AML-193 (cell line): ENCODE measurements around the gene DLGAP1.

Source experiments
- DNase-seq, 2 experiments: peaks; one replicate each; lab custom pipeline; 2025; lab: John Stamatoyannopoulos, UW

DLGAP1 gene

DNA sequence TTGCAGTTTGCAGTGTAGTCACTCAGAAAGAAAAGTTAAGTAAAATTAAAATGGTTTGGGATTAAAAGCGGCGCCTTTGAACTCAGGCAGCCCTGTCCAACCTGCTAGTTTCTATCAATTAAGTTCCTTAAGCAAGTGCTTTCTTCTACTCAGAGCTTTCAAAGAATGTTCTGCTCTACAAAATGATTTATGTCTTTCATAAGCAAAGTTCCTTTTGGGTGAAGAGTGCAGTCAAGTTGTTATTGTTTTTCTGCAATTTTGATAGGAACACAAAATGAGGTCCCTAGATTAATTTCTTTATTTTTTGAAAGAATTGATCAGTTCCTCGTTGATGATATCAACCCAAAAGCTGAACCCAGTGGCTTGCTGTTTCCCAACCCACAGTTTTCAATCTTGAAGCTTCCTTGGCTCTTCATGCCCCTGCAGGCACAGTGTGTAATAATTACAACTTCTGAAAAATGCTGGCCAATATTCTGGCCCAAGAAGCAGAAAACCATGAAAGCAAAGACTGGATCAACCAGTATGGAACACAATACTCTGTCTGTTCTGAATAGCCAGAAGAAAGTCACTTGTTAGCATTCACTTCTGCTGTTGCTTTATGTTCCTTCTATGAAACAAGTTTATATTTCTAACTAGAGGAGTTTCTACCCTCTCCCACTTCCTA lies 916.0 kb downstream of the DLGAP1 start:
- no peak for DNase-seq

DNA sequence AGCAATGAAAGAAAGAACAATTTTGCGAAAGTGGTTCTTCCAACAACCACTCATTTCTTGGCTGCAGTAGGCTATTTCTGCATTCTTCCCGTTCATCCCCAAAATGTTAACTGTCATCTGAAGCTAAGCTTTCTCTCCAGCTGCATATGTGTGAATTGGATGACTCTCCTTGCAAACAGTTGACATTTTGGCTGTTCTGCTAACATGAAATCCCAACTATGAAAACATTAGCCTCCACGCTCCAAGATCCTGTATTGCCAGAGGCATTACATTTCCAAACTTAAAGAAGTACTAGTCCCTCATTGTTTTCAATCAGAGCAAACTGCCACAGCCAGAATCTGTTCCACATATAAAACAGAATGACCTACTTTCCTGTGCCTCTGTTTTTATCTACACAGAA lies 916.7 kb downstream of the DLGAP1 start:
- DNase-seq, result no peak

DNA sequence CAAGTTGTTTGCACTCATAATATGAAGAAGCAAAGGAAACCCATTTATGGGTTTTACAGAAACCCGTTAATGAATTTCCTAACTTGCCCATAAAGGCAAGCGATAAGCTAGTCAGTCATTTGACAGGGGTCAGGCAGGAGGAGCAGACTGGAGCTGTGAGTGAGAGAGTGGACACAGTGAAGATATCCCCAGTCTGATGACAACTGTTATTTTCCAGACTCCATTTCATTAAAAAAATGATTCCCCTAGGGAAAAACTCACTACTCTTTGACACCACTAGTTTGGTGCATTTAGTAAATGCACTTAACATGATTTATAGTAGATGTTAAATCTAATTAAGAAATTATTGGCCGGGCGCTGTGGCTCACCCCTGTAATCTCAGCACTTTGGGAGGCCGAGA lies 924.3 kb downstream of the DLGAP1 start:
- DNase-seq, result no peak

DNA sequence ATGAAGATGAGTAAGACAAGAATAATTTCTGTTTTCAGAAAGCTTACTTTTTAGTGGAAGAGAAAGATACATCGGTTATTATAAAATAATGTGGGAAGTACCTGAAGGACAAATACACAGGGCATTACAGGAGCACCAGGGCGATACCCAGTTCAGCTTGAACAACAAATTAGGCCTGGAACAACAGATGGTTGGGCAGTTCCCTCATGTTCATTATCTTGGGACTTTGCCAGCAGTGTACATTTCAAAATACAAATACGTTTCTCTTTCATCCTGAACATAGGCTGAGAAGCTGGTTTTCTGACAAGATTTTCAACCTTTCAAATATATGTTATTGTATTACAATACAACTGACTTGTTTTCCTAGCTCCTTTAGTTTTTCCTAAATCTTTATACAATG lies 925.5 kb downstream of the DLGAP1 start:
- no peak for DNase-seq

DNA sequence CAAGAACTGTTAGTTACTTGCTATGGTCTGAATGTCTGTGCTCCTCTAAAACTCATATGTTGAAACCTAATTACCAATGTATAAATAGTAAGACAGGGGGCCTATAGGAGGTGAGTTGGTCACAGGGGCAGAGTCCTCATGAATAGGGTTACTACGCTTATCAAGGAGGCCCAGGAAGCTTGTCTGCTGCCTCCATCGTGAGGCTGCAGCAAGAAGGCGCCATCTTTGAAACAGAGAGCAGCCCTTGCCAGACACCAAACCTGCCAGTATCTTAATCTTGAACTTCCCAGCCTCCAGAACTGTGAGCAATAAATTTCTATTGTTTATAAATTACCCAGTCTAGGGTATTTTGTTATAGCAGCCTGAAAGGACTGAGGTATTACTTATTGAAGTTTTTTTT lies 926.0 kb downstream of the DLGAP1 start:
- no peak for DNase-seq

DNA sequence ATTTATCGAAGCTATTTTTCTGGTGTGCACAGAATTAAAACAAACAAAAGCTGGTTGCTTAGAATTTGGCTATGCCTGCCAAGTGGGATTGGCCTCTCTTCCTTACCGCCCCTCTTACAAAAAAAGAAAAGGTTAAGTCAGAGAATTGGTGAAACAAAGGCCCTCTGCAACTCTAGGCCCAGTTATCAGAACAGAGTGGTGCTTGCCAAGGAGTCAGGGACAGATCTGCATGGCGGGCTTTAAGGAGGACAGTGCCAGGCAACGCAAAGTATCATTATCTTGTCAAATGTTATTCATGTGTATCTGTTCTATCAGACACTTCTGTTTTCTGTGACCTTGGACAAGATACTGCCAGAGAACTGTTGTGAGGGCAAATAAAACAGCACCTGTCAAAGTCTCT lies 926.9 kb downstream of the DLGAP1 start:
- no peak for DNase-seq

DNA sequence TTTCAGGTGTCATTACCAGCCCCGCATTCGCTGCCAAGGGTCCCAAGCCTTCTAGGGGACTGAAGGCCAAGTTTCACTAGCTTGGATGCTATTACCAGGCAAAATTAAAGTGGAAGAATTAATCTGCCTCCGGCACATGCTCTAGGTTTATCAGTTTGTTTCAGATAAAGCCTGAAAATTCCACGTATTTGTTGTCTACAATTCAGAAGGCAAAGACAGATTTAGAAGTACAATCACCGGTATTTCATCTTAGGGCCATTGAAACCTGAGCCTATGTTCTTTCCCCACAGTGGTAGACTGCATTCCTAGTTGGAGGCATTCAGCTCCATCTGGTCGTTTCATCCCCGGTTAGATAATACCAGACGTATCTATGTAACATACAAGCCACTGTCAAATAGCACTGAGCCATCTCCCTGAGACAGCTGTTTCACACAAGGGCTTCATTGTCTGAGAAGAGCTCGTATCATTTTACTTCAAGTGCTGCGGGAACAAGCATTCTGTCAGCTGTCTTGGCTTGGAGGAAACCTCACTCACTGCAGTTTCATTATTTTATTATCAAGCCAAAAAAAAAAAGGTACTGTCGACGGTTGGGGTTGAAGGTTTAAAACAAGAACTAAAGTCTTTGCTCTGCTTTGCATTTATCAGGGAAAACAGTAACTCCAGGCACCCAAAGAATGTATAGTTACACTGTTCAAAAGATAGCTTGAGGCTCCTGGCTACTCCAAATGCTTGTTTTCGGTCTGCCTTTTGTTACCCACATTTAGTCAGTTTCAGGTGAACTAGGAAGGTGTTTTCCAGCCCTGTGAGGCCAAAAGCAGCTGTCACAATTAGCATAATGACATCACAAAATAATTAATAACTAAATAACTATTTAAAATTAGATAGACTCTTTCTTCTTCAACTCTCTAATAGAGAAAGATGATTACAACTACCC lies 928.4 kb downstream of the DLGAP1 start:
- peak; percentile 16 to 30 for DNase-seq

DNA sequence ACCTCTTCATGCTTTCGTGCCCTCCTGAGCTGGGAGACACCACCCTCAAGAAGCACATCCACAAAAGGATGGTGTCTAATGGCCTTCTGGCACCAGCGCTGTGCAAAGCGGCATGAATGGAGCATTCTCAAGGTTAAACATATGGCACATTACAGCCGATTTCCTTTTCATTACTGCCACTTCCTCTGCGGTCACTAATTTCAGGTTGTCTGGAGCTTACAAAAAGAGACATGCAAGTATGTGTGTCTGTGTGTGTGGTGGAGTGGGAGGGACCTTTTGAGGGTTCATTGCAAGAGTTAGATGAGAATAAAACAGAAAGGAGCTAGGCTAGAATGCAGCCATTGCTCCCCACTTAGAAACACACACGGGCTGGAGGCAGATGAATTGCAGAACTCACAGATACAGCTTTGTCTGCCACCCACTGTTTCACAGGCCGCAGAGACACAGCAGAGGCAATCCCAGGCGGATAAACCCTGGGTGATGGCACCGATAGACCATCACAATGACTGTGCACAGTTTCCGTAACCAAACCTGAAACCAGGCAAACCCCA lies 929.2 kb downstream of the DLGAP1 start:
- DNase-seq, result peak; percentile 95

DNA sequence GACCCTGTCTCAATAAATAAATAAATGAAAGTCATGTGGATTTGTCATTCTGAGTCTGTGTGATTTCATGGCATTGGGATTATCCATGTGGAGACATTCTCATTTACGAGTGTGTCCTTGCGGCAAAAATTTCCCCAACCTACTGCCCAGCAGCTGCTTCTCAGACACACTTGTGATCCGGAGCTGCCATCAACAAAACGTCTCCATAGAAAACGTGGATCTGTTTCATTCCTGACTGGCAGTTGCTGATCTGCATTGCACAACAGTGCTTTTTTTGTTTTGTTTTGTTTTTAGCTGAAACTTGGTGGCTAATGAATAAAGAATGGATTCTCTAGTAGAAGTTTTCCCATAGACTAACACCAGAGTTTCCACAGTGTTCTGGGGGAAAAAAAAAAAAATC lies 930.4 kb downstream of the DLGAP1 start:
- no peak for DNase-seq

DNA sequence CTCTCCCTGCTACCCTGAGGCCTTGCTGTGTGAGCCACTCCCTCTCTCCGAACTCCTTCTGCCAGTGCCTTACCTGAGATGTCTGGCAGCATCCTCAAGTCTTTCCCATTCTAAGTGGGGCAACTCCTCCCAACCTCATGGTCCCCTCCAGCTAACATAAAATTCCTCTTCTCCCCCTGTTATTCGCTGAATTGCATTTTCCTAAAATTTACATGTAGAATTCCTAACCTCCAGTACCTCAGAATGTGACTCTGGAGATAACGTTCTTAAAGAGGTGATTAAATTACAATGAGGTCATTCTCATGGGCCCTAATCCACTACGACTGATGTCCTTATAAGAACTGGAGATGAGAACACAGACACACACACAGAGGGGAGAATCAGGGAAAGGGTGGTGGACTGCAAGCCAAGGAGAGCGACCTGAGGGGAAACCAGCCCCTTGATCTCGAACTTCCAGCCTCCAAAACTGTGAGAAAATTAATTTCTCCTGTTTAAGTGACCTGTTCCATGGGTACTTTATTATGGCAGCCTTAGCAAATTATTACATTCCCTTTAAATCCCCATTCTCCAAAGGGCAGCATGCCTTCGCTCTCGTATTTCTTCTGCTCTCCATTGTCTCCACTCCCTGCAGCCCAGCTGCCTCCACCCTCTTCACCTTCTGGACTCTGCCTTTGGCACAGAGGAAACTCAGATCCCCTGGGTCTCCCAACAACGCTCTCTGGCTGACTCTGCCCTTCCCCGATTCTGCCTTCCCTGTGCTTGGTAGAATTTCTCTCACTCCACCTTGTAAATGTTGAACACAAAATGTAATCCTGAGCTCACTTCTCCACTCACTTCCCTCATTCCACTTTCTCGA lies 934.6 kb downstream of the DLGAP1 start:
- DNase-seq, result no peak

DNA sequence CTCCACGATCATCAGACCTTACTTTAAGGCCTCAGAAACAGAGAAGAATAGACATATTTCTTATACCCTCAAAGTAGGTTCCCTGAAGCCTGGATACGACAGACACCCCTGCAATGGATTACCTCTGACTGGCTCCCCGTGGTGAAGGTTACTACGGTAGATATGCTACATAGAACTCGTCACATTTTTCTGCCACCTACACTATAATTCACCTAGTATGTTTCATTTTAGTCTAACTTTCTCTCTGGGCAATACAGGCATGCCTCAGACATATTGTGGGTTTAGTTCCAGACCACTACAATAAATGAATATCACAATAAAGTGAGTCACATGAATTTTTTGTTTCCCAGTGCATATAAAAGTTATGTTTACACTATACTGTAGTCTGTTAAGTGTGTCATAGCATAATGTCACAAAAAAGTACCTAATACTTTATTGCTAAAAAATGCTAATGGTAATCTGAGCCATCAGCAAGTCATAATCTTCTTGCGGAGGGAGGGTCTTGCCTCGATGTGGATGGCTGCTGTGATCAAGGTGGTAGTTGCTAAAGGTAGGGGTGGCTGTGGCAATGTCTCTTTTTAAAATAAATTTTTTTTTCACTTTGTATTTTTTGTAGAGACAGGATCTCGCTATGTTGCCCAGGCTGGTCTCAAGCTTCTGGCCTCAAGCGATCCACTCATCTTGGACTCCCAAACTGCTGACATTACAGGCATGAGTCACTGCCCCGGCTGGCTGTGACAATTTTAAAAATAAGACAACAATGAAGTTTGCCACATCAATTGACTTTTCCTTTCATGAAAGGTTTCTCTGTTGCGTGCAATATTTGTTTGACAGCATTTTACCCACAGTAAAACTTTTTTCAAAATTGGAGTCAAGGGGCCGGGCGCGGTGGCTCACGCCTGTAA lies 940.5 kb downstream of the DLGAP1 start:
- no peak for DNase-seq

DNA sequence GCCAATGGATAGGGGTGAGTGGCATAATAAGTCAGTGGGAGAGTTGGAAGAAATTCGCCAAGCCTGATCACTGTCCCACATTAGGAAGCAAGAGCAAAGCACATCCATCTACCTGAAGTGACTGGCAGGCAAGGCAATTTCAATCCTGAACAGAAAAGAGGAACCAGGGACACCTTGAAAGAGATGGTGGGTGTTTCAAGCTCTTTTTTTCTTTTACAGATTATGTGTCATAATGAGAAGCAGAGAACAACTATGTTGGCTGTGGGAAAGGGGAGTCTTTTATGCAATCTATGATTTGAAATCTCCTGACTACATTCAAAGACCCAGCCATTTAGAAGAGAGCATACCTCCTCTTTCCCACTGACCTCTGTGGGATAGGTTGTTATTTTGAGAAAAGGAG lies 941.6 kb downstream of the DLGAP1 start:
- peak; percentile 8 to 22 for DNase-seq

DNA sequence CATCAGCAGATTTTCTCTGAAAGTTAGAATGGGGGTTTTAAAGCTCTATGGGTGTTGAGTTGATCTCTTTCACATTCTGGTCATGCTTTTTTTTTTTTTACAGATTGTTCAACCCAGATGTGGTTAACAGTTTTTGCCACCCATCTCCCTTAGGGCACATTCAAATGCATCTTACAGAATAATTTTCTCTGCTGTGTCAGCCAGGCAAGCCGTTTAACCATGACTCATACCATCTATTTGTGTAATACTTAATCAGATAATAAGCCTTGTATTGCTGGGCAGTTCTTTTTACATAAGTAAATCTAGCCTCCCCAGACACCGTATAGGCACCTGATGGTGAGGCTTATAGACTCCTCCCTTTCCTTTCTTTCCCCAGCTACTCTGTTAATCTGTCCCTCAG lies 943.1 kb downstream of the DLGAP1 start:
- peak; percentile 88 to 89 for DNase-seq

DNA sequence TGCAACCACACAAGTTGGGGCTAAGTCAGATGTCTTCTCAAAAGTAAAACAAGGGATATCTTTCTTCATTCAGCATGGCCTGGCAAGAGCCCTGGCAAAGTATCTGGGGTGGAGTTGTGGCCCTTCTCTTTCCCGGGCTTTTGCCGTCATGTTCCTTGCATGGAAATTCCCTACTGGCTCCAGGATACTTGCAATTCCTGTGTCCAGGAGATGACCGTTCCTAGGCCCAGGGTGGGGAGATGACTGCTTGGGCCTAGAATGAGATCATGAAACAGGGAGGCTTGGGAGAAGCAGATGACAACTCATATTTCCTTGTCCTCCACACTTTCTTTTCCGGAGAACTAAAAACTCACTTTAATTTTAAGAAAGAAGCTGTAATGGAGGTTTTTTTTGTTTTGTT lies 944.2 kb downstream of the DLGAP1 start:
- no peak for DNase-seq

DNA sequence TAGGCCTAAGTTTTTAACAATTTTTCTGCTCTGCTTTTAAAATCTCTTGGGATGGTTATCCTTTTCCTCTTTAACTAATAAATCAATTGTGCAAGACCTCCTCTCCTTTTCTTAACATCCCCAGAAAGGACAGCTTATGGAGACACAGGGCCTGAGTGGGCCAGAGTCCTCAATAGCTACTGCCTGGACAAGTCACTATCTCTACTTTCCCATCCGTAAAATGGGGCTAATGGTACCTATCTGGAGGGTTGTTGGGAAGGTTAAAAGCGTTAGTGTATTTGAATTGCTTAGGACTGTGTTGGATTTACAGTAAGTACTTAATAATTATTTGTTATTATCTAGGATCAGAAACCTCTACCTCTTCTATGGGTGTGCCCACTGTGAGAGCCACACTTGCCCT lies 945.1 kb downstream of the DLGAP1 start:
- no peak for DNase-seq

DNA sequence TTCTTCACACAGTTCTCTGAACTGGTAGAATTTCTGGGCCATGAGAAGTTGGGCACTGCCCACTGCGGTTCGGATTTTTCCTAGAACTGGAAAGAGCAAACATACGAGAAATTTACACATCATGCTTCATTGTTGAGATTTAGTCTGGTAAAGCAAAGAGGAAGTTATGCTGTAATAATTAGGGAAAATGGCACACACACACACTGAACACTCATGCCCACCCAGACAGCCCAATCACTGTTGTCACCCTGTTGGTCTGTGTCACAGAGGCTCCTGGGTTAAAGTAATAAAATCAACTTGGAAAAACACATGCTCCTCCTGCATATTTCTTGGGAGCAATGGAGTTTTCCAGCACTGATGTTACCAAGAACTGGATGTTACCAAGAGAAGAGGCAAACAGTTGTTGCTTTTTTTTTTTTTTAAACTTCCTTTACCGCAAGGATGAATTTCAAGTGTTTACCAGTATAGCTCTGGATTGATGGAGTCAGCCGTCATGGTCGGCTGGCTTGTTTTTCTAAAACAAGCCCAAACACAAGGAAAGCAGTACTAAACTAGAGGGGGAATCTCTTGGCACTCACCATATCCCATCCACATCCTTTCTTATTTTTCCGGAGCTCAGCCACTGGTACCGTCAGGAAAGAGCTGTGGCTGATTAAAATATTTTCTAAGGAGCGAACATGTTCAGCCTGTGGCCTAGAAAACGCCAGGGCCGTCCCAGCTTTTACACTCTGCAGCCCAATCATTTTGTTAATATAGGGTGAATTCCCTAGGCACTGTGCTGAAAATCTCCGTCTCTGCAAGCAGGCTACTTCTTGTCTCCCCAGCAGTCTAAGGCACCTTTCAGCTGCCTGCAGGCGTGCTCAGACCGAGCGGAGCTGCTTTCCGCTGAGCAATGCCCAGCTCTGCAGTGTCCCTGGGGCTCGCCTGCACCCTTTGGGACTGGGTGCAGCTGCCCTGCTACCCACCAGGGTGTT lies 946.2 kb downstream of the DLGAP1 start:
- DNase-seq, result no peak

DNA sequence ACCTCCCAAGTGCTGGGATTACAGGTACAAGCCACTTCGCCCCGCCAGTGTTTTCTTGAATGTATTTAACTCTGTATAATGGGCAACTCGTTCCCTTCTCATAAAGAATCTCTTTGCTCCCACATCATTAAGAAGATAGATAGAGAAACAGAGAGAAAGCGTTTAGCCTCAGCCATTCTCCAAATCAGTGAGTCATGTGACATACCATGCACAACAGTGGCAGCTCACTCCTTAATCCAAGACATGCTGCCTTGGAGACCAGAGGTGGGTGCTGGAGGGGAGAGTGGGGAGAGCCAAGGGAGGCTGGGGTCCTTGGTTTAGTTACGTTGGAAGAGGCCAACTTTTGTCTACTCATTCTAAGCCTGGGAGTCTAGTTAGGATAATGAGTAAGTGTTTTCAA lies 950.5 kb downstream of the DLGAP1 start:
- no peak for DNase-seq

DNA sequence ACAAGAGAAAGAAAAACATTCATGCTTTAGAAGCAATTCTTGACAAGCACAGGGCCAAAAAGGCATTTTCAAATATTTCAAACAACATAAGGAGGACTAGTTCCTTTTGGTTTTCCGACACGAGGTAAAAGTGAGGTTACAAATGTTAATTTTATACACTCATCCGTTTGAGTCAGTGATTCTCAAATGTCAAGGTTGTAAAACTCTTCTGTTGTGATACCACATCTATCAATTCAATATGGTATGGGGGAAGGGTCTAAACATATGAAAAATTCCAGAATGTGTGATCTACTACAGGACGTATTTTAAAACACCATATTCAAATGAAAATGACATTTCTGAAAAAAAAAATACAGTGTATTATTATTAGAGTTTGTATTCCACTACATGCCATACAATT lies 952.5 kb downstream of the DLGAP1 start:
- DNase-seq, result no peak

DNA sequence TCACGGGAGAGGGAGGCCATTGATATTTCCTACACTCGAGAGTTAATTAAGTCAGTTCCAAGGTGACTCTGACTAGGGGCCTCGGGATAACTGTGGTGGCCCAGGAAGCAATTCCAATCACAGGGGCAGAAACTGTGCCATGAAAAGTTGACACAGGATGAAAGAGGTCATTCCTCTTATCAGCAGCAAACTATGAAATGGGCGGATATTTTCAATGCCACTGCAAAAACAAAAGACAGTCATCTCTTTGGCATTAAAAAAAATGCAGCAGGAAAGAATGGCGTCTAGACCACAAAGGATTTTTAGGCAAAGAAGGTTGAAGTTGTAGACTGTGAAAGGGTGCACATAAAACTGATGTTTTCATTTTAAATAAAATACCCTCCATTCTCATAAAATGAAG lies 955.1 kb downstream of the DLGAP1 start:
- DNase-seq, result no peak

DNA sequence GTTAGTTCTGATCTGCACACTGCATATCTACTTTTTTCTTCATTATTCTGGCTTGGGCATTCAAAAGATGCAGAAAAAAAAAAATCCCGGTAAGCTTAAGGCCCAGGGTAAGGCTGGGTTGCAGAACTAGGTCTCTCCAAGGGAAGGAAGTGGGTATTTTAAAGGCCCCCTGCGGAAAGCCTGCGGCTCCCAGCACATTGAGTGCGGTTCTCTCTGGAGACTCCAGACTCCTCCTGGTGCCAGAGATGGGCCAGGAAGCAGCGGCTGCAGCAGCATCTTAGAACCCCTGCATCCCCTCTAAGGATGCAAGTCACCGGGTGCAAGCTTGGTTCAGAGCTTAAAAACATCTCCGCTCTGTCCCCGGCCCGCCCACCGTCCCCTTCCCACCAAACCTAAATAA lies 955.6 kb downstream of the DLGAP1 start:
- DNase-seq, result no peak
